ENCODE data around the gene IBA57. TPM values are rescaled to one million over a fixed set of nuclear protein-coding genes. Genes with fewer than 3 reads are reported as not detected.

The IBA57 gene
- total RNA-seq, 1 donor from 2014 or later: 5.1 TPM

GRCh38 chr1:228190182-228190581, 24.6 kb downstream of the IBA57 start:
- DNase-seq (ENCODE audit: low spot score): no peak

- DNase-seq (ENCODE audit: low spot score): no peak
These were observed 25.2 kb downstream of the IBA57 start for GRCh38 chr1:228190778-228191177.

GRCh38 chr1:228194436-228194835, 28.8 kb downstream of the IBA57 start:
- DNase-seq (ENCODE audit: low spot score): no peak

GRCh38 chr1:228194921-228195812, 29.6 kb downstream of the IBA57 start:
- no peak for DNase-seq (ENCODE audit: low spot score)

- no peak for DNase-seq (ENCODE audit: low spot score)
These were observed 32.0 kb downstream of the IBA57 start for GRCh38 chr1:228197555-228198147.

GRCh38 chr1:228198977-228199590, 33.5 kb downstream of the IBA57 start:
- no peak for DNase-seq (ENCODE audit: low spot score)

GRCh38 chr1:228204958-228205357, 39.4 kb downstream of the IBA57 start:
- DNase-seq (ENCODE audit: low spot score): no peak

- no peak for DNase-seq (ENCODE audit: low spot score)
These were observed 40.2 kb downstream of the IBA57 start for GRCh38 chr1:228205526-228206436.

GRCh38 chr1:228206582-228207351, 41.2 kb downstream of the IBA57 start:
- no peak for DNase-seq (ENCODE audit: low spot score)

GRCh38 chr1:228207381-228207810, 41.8 kb downstream of the IBA57 start:
- no peak for DNase-seq (ENCODE audit: low spot score)

GRCh38 chr1:228207851-228208821, 42.5 kb downstream of the IBA57 start, which contains the start of gene OBSCN:
TSS of gene OBSCN (plus strand) at chr1:228208044. CDS start at chr1:228211784, 3,740 bp downstream.
- DNase-seq (ENCODE audit: low spot score): no peak

- DNase-seq (ENCODE audit: low spot score): no peak
These were observed 43.4 kb downstream of the IBA57 start for GRCh38 chr1:228208831-228209551.

- no peak for DNase-seq (ENCODE audit: low spot score)
These were observed 44.1 kb downstream of the IBA57 start for GRCh38 chr1:228209657-228210056.

GRCh38 chr1:228210076-228210651, 44.6 kb downstream of the IBA57 start:
- peak; percentile 6 for DNase-seq (ENCODE audit: low spot score)

GRCh38 chr1:228210712-228211530, 45.3 kb downstream of the IBA57 start:
- DNase-seq (ENCODE audit: low spot score): no peak

- no peak for DNase-seq (ENCODE audit: low spot score)
These were observed 46.2 kb downstream of the IBA57 start for GRCh38 chr1:228211531-228212414.

Measured in umbilical cord (tissue), 2 donors.